Lung microvascular endothelial cell (primary cell): ENCODE measurements around the gene GHRL. TPM values are rescaled to one million over a fixed set of nuclear protein-coding genes. Genes with fewer than 3 reads are reported as not detected.
"Not testable (repeated sequence)": the region's sequence is repeated elsewhere in the genome, so short reads cannot be mapped to it uniquely, and the experiment has no call there.

Source experiments
- DNase-seq, 2 donors: peaks; one replicate each; pipeline versions ENCODE4 v3.0.0 to v3.0.0-alpha.2; 2010; ENCODE audit warnings: low read depth in 2 of 2
- total RNA-seq: library from RNA; depleted of rRNA; stranded (reverse); fragments of >200 nt; gene quantifications from 2 replicates; pipeline ENCODE4 v1.2.1, GENCODE V29; 2014

Gene GHRL
- total RNA-seq, 1 donor from 2014 or later, result 0.40 TPM

DNA sequence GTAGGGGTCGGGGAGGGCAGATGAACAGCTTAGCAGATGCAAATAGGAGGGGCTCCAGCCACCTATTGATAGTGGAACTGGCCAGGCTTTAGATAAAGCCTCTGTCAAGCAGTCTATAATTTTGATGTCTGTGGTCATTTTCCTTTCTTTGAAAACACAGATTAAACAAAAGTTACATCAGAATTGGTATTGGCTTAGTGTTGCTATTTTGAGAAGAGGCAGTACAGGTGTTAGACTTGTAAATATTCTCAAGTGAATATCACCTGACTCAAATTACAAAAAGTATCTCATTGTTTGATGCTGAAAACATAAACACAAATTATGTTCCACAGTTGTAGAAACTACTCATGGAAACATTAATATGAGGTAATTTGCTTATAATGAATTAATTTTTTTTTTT is 18.1 kb downstream of the GHRL start:
- DNase-seq, result no peak

DNA sequence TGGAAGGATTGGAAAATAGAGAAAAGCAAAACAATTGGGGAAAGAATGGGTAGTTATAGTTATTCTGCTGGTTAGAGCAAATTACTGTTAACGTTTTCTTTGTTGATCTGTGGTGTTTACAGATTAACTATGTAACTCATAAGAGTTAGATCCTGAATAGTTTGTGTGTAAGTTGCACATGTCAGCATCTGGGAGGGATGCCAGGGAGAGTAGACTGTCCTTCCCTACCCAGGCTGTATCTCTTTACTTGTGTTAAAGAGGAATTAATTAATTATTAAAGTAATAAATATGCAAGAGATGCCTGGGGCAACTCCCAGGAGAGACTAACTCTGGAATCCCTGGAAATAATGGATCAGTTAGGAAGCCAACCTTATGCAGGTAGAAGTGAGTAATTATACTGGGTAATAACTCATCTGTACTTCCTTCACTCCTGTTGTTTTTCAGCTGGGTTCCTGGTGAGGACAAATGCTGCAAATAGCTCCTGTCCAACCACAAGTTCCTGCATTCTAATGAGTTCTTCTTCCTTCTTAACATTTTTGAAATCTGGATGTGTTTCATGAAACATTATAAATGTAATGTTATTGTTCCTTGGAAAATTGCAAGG is 18.9 kb downstream of the GHRL start:
- DNase-seq, result peak in 1 of 2 donors; percentile 27

DNA sequence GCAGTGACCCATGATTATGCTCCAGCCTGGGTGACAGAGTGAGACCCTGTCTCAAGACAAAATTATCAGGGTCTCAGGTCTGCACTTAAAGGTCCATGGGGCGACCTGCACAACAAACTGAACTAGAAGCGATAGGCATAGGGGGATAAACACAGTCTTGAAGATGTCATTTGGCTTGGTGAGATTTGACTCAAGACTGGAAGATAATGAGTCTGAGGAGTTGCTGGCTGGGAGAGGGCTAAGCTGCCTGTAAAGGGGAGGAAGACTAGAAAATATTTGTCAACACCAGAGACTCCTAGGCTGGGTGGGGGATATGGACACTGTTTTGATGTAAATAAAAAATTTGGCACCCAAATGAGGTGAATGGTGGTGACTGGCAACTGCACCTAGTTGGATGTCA is 19.8 kb downstream of the GHRL start:
- DNase-seq, result no peak

DNA sequence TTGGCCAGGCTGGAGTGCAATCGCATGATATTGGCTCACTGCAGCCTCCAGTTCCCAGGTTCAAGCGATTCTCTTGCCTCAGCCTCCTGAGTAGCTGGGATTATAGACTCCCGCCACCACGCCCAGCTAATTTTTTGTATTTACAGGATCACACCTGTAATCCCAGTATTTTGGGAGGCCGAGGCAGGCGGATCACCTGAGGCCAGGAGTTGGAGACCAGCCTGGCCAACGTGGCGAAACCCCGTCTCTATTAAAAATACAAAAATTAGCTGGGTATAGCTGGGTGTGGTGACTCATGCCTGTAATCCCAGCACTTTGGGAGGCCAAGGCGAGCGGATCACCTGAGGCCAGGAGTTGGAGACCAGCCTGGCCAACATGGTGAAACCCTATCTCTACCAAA is 20.3 kb downstream of the GHRL start:
- not testable (repeated sequence) for DNase-seq

DNA sequence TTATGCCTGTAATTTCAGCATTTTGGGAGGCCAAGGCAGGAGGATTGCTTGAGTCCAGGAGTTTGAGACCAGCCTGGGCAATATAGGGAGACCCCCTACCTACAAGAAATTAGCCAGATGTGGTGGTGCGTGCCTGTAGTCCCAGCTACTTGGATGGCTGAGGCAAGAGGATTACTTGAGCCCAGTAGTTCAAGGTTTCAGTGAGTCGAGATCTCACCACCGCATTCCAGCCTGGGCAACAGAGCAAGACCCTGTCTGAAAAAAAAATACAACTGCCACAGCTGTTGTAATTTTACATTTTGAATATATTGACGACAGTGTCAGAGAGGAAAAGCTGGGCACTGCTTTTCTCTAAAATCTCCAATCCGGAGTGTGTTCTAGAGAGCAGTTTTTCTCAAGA is 23.3 kb downstream of the GHRL start:
- no peak for DNase-seq

DNA sequence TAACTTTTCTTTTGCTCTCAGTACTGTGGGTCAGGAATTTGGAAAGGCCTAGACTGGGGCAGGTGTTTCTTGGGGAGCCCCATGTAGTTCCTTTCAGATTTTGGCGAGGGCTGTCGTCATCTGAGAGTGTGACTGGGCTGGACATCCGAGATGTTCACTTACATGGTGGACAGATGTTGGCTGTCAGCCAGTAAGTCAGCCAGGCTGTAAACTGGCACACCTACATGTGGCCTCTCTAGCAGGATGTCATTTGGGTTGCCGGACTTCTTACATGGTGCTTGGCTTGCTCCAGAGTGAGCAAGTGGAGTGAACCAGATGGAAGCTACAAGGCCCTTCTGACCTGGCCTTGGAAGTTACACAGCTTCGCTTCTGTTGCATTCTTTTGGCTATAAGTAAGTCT is 23.8 kb downstream of the GHRL start:
- no peak for DNase-seq

DNA sequence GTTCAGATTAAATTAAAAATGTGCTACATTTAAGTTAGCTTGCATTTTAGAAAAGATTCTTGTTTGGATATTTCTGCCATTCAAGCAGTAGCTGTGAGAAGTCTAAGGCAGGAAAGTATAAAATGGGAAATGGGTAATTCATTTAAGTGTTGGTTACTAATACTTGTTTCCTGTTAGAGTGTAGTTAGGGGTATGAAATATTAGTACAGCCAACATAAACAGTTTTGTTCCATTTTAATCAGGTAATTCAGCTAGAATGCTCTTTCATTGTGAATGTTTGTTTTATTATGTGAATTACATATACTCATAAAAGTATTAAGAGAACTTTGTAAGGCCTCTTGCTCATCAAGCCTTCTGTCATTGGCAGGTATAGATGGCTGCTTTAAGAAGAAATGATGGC is 24.6 kb downstream of the GHRL start:
- DNase-seq, result peak; percentile 53 to 69

DNA sequence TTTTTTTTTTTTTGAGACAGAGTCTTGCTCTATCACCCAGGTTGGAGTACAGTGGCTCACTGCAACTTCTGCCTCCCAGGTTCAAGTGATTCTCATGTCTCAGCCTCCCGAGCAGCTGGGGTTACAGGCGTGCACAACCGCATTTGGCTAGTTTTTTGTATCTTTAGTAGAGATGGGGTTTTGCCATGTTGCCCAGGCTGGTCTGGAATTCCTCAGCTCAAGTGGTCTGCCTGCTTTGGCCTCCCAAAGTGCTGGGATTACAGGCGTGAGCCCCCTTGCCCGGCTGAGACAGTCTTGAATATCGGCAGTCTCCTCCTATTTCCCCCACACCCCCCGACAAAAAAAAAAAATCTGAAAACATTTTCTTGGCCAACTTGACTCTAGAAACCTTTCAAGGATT is 25.8 kb downstream of the GHRL start:
- DNase-seq, result not testable (repeated sequence)

DNA sequence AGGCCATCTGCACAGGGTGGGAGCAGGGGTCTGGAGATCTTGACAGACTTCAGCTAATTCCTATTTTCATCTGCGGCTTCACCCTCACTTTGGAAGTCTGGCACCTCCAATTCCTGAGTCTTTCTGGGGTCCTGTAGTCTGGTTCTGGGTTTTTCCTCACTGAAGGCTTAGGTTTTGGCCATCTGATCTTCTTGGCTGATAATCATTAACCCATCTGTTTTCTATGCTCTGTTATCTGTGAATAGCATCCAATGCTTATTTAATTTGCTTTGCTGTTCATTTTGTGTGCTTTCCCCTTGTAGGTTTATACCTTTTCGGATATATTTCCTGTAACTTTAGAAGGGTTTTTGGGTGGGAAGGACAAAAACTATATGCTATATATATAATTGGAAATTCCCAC is 26.9 kb downstream of the GHRL start:
- no peak for DNase-seq

DNA sequence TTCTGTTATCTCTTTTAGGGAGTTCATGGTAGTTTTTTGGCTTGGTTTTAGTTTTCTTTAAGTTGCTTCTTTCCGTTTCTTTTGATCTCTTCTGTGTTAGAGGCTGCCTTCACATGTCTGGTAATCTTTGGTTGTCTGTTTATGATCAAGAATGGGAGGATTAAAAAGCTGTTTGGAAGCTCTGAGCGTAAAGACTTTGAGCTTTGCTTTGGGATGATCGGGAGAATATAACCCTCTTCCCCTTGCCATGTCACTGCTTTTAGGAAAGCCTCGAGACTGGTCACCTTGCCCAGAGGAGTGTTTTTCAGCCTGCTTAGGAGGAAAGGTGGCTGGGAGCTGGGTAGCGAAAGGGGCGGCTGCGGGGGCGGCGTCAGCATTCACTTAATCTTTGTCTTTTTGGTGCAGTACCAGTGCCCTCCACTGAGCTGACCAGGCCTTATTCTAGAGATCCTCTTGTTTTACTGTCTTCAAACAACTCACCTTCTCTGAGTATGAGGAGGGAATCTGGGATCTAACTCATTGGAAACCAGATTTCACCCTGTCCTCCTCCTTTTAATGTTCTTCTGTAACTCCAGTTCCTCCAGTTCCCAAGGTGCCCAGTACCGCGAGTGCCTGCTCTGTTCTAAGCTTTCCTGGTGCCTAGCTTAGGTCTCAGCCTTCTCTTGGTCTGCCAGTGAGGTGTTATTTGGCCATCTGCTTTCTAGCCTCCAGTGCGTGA is 28.9 kb downstream of the GHRL start:
- peak; percentile 46 to 49 for DNase-seq

DNA sequence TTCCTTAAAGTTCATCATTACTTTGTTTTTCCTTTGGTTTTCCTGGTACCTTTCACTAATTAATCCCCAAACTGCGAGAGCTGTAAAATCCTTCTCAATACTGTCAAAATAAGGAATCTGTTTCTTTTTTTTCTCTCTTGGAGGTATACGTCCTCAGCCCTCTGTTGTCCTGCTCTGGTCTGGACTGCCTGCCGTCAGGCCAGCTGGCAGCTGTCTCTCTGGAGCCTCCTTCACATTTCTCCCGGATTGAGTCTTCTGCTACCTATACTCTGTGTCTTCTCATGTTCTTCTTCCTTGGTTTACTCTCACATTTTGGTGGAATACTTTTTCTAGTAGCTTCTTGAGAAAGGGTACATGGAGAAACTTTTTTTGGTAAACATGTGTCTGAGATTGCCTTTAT is 30.7 kb downstream of the GHRL start:
- DNase-seq, result no peak

DNA sequence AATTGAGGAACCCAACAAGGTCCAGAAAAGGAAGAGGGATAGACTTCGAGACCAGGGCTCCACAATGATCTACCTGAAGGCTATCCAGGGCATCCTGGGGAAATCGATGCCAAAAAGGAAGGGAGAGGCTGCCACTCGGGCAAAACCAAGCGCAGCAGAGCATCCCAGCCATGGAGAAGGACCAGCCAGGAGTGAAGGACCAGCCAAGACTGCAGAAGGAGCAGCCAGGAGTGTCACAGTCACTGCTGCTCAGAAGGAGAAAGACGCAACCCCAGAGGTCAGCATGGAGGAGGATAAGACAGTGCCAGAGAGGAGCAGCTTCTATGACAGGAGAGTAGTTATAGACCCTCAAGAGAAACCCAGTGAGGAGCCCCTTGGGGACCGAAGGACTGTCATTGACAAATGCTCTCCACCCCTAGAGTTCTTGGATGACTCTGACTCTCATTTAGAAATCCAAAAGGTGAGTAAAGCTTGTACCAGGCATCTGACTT is 32.5 kb downstream of the GHRL start:
- DNase-seq, result no peak

DNA sequence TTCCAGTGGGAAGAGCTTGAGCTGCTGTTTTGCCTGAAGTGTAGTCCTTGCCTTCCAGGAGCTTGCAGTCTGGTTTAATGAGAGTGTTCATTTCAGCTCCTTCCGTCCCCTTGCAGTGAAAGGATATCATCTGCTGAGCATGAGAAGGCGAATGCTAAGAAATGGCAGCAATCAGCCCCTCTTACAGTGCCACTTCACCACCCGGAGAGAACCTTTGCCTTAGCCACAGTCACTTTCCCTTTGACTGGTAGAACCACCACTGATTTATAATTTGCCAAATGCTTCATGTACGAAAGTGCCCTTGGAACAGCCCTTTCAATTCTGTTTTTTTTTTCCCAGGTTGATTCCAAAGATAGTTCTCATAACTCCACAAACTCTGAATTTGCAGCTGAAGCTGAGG is 32.9 kb downstream of the GHRL start:
- DNase-seq, result no peak

DNA sequence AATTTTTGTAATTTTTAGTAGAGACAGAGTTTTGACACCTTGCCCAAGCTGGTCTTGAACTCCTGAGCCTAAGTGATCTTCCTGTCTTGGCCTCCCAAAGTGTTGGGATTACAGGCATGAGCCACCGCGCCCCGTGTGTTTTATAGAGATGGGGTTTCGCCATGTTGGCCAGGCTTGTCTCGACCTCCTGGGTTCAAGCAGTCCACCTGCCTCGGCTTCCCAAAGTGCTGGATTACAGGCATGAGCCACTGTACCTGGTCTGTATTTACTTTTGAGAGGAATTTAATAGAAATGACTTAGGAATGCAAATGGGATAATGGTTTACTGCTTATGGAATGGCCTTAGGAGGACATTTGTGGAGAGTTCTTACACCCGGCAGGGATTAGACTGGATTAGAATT is 33.7 kb downstream of the GHRL start:
- DNase-seq, result no peak

DNA sequence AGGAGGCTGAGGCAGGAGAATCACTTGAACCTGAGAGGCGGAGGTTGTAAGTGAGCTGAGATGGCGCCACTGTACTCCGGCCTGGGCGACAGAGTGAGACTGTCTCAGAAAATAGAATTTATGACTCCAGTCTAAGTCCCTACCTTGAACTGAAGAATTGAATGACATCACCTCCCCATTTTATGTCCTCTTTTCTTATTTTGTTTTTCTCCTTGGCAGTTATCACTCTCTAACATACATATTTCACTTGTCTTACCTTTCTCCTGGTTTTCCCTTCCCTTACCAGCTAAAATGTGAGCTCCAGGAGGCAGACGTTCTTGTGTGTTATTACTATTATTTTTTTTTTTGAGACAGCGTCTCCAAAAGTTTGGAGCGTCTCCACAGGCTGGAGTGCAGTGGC is 36.9 kb downstream of the GHRL start:
- DNase-seq, result no peak

DNA sequence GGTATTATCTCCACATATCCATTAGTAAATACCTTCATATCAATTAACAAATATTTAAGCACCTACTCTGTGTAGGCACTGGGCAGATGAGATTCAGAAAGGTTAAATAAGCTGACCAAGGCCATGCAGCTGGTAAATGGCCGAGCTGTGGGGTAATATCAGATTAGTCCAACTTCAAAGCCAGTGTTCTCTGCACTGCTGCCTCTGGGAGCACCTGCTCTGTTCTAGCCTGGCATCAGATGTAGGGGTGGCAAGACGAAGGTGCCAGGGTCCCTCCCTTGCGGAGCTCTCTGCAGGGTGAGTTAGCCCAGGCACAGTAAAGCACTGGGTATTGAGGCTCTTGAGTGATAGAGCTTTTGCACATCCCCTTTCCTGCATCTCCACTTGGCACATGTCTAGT is 39.0 kb downstream of the GHRL start:
- no peak for DNase-seq

DNA sequence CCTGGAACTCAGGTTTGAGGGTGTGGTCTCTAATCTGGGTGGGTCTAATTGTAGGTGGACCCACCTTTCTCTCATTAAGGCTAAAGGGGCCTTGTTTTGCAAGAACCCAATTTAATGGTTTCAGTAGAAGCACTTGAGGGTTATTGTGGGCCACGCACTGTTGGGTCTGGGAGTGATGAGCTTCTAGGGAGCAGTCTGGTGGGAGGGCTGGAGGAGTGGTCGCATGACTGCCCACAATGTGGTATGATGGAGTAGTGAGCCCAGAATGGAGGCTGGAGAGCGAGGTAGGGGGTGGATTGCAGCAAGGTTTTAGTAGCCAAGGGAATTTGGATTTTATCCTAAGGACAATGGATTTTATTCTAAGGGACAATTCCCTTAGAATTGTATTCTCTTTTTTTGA is 41.7 kb downstream of the GHRL start:
- DNase-seq, result no peak

DNA sequence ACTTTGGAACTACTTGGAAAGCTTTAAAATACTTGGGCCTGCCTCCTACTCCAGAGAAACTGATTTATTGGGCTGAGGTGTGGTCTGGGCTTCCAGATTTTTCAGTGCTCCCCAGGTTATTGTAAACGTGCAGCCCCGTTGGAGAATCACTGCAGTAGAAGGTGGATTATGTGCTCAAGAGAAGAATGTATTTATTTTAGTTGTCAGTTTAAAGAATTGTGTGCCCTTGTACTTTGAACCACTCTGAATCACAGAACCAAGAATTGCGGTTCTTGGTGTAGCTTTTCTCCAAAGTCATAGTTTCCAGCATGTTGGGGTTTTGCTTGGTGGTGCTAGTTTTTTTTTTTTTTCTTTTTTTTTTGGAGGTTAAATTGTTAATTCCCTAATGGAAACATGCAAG is 42.9 kb downstream of the GHRL start:
- no peak for DNase-seq

DNA sequence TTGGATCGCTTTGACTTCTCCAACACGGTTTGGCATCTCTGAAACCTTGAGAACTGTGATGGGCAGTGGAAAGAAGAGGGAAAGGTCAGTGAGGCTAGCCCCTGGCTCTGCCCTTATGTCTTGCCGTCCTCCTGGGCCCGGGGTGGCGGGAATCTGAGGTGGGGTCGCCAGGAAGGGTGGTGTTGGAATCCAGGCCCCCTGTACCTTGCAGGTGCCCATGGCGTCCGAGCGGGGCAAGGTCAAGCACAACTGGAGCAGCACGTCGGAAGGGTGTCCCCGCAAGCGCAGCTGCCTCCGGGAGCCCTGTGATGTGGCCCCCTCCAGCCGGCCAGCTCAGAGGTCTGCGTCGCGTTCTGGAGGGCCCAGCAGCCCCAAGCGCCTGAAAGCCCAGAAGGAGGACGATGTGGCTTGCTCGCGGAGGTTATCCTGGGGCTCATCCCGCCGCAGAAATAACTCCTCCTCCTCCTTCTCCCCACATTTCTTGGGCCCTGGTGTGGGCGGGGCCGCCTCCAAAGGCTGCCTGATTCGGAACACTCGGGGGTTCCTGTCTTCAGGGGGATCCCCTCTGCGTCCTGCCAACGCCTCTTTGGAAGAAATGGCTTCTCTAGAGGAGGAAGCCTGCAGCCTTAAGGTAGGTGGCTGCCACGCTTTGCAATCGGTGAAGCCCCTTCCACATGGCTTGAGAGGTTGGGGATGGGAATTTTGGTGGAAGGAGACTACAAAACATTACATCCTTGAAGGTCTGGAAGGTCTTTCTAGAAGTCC is 43.6 kb downstream of the GHRL start:
- DNase-seq, result peak in 1 of 2 donors; percentile 23

DNA sequence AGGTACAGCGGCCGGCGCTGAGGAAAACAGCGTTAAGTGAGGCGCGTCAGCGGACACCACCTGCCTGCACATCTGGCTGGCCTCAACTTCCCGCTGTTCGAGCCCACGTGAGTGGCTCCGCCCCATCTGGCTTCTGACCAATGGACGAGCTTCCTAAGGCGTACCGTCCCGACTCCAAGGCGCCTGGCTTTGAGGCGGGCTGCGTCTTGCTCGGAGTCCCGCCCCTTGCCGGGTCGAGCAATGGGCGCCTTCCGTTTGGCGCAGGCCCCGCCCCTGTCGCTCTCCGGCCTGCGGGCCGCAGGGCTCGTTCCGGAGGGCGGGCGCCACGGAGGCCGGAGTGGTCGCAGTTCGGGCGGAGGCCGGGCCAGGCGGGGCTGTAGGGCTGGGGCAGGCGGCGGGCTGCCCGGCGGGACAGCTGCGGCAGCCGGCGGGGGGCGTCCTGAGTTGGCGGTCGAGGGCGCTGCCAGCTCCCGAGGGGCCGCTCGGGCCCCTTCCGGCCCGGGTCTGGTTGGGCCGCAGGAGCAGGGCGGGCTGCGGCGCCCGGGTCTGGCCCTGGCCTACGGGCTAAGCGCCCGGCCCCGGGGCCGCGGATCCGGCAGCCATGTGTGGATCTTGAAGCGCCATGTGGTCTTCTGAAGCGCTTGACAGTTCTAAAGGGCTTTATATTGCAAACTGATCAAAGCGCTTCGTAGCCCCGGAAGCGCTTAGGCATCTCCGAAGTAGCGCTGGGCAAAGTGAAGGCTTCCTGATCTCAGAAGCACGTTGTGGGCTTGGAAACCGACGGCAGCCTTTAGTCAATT is 44.4 kb downstream of the GHRL start, which contains the start of gene TATDN2:
TATDN2 (plus strand) TSS at position 276 of the 800 bp plus-strand sequence. CDS start 742 bp downstream, outside the sequence.
- peak; percentile 84 to 97 for DNase-seq

DNA sequence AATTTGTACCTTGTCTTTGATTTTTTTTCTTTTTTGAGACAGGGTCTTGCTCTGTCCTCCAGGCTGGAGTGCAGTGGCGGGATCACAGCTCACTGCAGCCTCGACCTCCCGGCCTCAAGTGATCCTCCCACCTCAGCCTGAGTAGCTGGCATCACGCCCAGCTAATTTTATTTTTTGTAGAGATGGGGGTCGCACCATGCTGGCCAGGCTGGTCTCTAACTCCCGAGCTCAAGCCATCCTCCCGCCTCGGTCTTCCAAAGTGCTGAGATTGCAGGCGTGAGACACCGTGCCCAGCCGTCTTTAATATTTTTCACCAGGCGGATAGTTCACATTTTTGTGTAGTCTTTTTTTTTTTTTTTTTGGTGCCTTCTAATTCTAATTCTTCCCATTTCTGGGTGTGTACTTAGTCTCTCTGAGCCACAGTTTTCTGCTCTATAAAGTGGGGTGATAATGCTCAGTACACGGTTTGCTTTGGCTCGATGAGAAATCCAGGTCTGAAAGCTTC is 45.0 kb downstream of the GHRL start:
- DNase-seq, result no peak
